ENCODE measurements around the gene EPDR1.

EPDR1 gene

DNA sequence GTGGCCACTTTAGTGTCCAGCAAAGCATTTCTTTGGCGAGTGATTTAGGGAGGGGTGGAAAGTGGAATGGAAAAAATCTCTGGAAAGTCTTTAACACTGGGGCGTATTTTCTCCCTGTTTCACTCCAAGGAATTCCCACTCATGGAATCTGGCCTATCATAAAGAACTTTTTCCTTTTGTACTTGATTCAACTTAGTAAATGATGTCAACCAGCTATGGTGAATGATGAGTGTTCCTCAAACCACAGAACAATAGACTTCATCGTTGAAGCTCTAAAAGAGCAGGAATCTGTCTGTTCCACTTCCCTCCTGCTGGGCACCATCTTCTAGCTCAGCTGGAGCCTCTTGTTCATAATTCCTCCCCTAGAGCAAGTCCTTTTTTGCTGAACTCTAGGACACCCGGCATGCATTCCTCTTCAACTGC is 66.5 kb downstream of the EPDR1 start:
- Histone ChIP-seq H3K36me3 (ENCODE audit: low read length) (no peaks in the 10 kb centered on the region), H3K27me3 (ENCODE audit: low read length) (no peaks in the 10 kb centered on the region), H3K9me2 (replicated peaks; ENCODE audit: insufficient read depth, low read length) (no peaks in the 10 kb centered on the region), H3K79me2 (ENCODE audit: insufficient read depth, low read length) (no peaks in the 10 kb centered on the region), H3K9ac (ENCODE audit: low read length) (no peak overlapping the region), H3K9me3 (ENCODE audit: insufficient read depth, low read length) (no peaks in the 10 kb centered on the region), H3F3A (ENCODE audit: insufficient read depth) (no peaks in the 10 kb centered on the region), H3K27ac (ENCODE audit: low read depth, low read length) (no peak overlapping the region), H2AFZ (ENCODE audit: low read depth, low read length, severe bottlenecking) (no peak overlapping the region), H4K20me1 (ENCODE audit: low read depth, low read length) (no peaks in the 10 kb centered on the region), H3K4me2 (ENCODE audit: low read depth, low read length, poor library complexity, severe bottlenecking) (no peak overlapping the region), H3K4me3 (ENCODE audit: insufficient read depth, low read length, poor library complexity, severe bottlenecking) (no peak overlapping the region)
- no peak for TF ChIP-seq EZH2phosphoT487 (conservative IDR thresholded peaks at IDR 0.05; ENCODE audit: low read length)
- TF ChIP-seq, protein P1, sequence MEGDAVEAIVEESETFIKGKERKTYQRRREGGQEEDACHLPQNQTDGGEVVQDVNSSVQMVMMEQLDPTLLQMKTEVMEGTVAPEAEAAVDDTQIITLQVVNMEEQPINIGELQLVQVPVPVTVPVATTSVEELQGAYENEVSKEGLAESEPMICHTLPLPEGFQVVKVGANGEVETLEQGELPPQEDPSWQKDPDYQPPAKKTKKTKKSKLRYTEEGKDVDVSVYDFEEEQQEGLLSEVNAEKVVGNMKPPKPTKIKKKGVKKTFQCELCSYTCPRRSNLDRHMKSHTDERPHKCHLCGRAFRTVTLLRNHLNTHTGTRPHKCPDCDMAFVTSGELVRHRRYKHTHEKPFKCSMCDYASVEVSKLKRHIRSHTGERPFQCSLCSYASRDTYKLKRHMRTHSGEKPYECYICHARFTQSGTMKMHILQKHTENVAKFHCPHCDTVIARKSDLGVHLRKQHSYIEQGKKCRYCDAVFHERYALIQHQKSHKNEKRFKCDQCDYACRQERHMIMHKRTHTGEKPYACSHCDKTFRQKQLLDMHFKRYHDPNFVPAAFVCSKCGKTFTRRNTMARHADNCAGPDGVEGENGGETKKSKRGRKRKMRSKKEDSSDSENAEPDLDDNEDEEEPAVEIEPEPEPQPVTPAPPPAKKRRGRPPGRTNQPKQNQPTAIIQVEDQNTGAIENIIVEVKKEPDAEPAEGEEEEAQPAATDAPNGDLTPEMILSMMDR (IDR thresholded peaks at IDR 0.05; ENCODE audit: insufficient read depth, low read length, poor library complexity, severe bottlenecking): no peak

DNA sequence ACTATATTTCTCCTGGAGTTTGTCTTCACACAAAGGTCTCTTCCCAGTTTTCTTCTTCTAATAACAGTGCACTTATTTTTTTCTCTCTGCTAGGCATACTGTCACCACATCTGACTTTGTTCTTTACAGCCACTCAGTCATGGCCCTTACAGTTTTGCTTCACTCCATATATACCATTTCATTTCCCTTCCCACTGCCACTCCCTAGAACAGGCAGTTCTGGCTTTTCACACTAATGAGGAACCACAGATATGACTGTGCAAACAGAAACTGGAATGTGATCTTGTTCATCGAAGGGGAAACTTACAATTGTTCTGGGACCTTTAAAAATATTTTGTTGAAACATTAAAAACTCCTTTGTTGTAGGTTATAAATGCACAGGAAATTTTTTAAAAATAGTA is 67.3 kb downstream of the EPDR1 start:
- no peak overlapping the region for H3K4me2 ChIP-seq (ENCODE audit: low read depth, low read length, poor library complexity, severe bottlenecking)
- H3K4me3 ChIP-seq (ENCODE audit: insufficient read depth, low read length, poor library complexity, severe bottlenecking): no peak overlapping the region
- no peak overlapping the region for H2AFZ ChIP-seq (ENCODE audit: low read depth, low read length, severe bottlenecking)
- H3K79me2 ChIP-seq (ENCODE audit: insufficient read depth, low read length): no peaks in the 10 kb centered on the region
- H3K27me3 ChIP-seq (ENCODE audit: low read length): no peaks in the 10 kb centered on the region
- TF ChIP-seq, protein P1 (IDR thresholded peaks at IDR 0.05; ENCODE audit: insufficient read depth, low read length, poor library complexity, severe bottlenecking): no peak
- no peak for TF ChIP-seq EZH2phosphoT487 (conservative IDR thresholded peaks at IDR 0.05; ENCODE audit: low read length)
- H4K20me1 ChIP-seq (ENCODE audit: low read depth, low read length): no peaks in the 10 kb centered on the region
- no peaks in the 10 kb centered on the region for H3K36me3 ChIP-seq (ENCODE audit: low read length)
- H3K27ac ChIP-seq (ENCODE audit: low read depth, low read length): no peak overlapping the region
- no peaks in the 10 kb centered on the region for H3K9me2 ChIP-seq (replicated peaks; ENCODE audit: insufficient read depth, low read length)
- no peak overlapping the region for H3K9ac ChIP-seq (ENCODE audit: low read length)
- H3F3A ChIP-seq (ENCODE audit: insufficient read depth): no peaks in the 10 kb centered on the region
- no peaks in the 10 kb centered on the region for H3K9me3 ChIP-seq (ENCODE audit: insufficient read depth, low read length)

DNA sequence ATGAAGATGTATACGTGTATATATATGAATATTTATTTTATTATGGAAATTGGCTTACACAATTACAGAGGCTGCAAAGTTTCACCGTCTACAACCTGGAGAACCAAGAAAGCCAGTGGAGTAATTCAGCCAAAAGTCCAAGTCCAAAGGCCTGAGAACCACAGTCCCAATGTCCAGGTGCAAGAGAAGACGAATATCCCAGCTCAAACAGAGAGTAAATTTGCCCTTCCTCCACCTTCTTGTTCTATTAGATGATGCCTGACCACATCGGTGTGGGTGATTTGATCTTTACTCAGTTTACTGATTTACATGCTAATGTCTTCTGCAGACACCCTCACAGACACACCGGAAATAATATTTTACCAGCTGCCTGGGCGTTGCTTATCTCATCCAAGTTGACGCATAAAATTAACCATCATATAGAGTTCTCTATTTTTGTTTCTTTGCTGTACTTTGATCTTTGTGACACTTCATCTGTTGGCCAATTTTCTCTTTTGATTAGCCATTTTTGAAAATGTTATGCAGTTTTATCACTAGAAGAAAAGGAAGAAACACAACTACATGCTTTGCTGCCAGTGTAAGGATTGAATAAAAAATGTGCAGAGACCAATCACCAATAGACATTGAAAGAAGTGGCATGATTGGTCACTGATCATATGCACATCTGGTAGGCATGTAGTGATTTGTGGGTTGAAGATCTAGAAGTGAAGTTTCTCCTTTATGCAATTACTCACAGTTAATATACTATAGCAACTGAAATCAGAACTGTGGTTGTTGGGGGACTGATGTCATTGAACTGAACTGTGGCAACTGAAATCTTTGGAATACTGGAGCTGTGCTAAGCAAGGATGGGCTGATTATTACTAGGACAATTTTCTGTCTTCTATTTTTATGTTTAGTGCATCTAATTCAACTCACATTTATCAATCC is 68.5 kb downstream of the EPDR1 start:
- Histone ChIP-seq H3K4me2 (ENCODE audit: low read depth, low read length, poor library complexity, severe bottlenecking) (no peak overlapping the region), H3K27ac (ENCODE audit: low read depth, low read length) (no peak overlapping the region), H4K20me1 (ENCODE audit: low read depth, low read length) (no peaks in the 10 kb centered on the region), H3K4me3 (ENCODE audit: insufficient read depth, low read length, poor library complexity, severe bottlenecking) (no peak overlapping the region), H3F3A (ENCODE audit: insufficient read depth) (no peaks in the 10 kb centered on the region), H3K27me3 (ENCODE audit: low read length) (no peaks in the 10 kb centered on the region), H3K79me2 (ENCODE audit: insufficient read depth, low read length) (no peaks in the 10 kb centered on the region), H3K9ac (ENCODE audit: low read length) (no peak overlapping the region), H3K36me3 (ENCODE audit: low read length) (no peaks in the 10 kb centered on the region), H2AFZ (ENCODE audit: low read depth, low read length, severe bottlenecking) (no peak overlapping the region), H3K9me3 (ENCODE audit: insufficient read depth, low read length) (no peaks in the 10 kb centered on the region), H3K9me2 (replicated peaks; ENCODE audit: insufficient read depth, low read length) (no peaks in the 10 kb centered on the region)
- TF ChIP-seq EZH2phosphoT487 (conservative IDR thresholded peaks at IDR 0.05; ENCODE audit: low read length): no peak
- TF ChIP-seq, protein P1 (IDR thresholded peaks at IDR 0.05; ENCODE audit: insufficient read depth, low read length, poor library complexity, severe bottlenecking): no peak

Data from SU-DHL-6 (cell line).